DMS114 treated with DMSO at 0.1 percent for 48 hours (cell line): ENCODE results near the gene GGTLC1.

Experiments used
- DNase-seq: peaks from one replicate; lab custom pipeline; 2025; ENCODE audit not compliant: unreplicated experiment; lab: John Stamatoyannopoulos, UW

The GGTLC1 gene

DNA sequence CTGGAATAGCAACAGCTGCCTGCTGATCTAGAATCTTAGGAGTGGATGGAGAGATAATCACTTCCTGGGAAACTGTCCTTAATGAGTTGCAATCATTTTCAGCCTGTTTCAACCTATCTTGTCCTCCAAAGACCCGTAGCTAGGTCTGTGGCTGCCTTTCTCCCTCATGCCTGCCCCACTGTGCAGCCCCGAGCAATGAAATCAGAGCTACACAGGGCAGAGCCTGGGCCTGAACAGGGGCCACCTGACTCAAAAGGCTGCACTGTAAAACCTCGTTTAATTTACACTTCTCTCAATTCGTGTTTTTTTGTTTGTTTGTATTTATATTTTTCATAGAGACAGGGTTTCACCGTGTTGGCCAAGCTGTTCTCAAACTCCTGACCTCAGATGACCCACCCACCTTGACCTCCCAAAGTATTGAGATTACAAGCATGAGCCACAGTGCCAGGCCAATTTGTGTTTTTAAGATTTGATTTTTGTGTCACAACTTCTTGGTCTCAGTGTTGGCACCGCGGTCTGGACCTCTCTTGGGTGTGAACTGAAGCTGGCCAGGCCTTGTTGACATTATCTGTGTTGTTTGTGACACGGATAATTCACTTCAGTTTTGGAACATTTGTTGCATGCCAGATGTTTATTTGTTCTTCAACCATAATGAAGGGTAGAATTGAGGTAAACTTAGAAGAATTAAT lies 21.5 kb downstream of the GGTLC1 start:
- DNase-seq: no peak

DNA sequence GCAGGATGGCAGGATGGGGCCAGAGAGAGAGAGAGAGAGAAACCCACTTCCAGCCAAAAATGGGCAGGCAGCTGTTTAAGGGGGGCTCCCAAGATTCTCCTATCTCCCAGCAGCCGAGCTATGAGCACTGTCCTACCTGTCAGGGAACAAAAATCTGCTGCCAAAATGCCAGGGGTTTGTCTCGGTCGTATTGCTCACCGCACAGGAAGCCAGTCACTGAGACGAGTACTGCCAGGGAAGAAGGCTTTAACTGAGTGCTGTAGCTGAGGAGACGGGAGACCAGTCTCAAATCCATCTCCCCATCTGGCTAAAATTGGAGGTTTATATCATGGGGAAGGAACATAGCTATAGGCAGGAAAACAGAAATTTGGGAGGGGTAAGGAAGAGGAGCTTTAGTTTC lies 22.3 kb downstream of the GGTLC1 start:
- no peak for DNase-seq

DNA sequence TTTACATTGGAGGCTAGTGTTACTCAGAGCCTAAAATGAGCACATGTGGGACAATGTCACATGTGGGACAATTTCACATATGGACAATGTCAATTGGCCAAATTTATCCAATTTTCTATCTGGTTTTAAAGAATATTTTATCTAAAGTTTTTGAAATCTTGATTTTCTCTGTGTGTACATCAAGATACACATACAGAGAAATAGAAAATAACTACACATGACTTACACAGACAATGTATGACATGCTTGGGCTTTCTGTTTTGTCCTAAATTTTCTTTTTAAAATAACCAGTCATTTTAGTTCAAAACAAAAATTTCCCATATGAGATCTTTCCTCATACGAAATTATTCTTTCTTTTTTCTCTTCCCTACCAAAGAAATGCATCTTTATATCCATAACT lies 24.6 kb downstream of the GGTLC1 start:
- DNase-seq: no peak

DNA sequence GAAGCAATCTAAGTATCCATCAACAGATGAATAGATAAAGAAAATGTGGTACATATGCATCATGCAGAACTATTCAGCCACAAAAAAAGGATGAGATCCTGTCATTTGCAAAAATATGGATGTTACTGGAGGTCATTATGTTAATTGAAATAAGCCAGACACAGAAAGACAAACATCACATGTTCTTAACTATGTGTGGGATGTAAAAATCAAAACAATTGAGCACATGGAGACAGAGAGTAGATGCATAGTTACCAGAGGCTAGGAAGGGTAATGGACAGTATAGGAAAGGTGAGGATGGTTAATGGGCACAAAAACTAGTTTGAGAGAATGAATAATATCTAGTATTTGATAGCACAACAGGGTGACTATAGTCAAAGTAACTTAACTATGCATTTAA lies 26.3 kb downstream of the GGTLC1 start:
- DNase-seq: no peak

DNA sequence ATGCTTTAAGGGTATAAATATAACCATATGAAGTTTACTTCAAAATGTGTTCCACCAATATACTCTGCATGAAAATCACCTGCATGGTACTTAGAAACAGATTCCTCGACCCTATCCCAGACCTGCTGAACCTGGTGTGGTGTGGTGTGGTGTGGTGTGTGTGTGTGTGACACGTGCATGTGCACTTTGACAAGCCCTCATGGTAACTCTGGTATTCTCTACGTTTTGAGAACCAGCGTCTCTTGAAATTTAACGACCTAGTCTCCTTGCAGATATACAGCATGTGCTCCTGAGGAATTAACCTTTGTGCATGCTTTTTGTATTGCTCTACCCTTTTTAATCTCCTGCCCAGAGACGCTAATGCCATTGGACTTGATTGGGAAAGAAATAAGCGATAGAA lies 29.5 kb downstream of the GGTLC1 start:
- no peak for DNase-seq

DNA sequence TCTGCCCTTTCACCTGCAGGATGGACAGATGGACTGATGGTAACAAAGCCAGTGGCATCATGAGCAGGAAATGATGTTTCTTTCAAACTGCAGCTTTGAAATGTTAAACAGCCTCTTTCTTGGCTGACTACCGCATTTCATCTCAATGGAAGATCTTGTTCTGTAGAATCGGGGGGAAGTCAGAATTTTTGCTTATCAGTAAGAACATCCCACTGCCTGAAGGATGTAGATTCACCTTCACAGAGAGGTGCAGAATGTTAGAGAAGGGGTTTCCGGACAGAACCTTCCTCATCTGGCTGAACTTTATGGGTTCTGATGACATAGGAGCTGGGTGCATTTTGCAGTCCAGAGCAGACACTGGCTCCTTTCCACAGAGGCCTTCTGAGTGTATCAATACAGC lies 32.7 kb downstream of the GGTLC1 start:
- DNase-seq: no peak

DNA sequence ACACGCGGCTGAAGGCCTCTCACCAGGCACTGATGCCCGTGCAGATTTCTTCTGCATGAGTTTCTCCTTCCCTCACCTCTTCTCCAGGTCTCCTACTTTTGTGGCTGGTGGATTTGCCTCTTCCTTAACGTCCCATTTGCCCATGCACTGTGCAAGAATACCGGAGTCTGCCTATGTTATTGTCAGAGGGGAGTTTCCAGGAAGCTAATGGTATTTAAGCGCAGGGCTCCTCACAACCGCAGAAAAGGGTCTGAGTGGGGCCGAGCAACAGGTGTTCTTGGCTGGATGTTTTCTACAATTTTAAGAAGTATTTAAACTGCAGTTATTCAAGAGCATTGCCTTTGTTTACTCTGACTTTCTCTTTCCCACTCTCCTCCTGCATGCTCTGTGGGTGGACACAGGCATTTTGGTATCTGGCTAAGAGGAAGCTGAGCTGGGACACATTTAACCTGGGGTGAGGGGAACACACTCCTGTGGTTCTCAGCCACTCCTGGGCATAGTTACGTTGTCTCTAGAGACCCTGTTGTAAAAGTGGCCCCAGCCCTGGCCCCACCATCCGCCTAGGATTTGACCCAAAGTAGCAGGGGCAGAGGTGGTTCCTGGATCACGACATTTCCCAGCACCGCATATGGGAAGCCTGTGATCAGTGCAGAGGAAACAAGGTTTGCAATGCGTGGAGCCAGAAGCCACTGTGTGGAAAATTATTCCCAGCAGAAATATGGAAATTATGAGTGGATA lies 34.4 kb downstream of the GGTLC1 start:
- DNase-seq: no peak

DNA sequence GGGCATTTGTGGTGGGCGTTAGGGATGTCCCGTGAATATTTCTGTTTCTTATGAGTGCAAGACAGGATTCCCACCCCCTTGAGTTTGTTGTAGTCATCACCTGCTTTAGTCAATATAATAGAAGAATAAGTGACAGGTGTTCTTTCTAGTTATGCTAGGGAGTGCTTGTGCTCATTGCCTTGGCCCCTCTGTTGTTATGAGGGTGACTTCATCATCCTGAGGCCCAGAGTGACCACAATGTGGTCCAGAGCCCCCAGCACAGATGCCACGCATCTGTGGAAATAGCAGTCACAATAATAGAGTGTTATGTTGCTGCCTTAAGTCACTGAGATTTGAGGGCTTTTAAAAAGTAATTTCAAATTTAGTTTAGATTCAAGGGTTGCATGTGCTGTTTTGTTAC lies 42.4 kb downstream of the GGTLC1 start:
- DNase-seq: no peak

DNA sequence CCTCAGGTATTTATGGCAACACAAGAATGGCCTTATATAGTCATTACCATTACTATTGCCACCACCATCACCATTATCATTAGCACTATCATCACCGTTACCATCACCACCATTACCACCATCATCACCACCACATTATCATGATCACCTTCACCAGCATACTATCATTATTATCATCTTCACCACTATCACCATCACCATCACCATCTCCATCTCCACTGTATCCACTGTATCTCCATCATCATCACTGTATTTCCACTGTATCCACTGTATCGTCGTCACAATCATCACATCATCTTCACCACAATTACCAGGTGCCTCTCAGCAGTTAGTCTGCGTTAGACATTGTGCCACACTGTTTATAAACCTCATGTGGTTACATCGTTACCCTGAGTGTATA lies 45.3 kb downstream of the GGTLC1 start:
- no peak for DNase-seq

DNA sequence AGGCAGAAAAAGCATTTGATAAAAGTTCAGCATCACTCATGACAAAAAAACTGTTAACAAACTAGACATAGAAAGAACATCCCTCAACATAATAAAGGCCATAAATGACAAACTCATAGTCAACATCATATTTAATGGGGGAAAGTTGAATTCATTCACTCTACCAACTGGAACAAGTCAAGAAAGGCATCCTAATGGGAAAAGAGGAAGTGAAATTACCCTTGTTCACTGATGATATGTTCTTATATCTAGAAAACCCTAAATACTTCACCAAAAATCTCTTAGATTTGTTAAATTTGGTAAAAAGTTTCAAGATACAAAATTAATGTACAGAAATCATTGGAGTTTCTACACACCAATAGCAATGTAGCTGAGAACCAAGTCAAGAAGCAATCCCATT lies 48.9 kb downstream of the GGTLC1 start:
- DNase-seq: no peak

DNA sequence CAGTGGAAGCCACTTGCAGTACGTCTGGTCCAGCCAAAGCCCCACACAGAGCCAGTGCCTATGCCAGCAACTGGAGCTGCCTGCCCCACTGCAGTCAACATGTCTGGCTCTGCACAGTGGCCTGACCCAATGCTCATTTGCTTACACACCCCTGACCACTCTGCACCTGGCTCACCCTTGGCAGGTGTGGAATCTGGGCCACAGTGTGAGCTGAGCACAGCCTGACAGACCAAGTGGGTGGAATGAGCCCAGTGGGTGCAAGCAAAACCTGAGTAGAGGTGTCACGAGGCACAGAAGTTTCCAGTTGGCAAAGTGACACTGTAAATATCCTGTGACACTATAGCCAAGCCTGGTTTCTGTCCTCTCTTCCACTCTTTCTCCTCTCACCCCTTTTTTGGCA lies 49.5 kb downstream of the GGTLC1 start:
- no peak for DNase-seq

DNA sequence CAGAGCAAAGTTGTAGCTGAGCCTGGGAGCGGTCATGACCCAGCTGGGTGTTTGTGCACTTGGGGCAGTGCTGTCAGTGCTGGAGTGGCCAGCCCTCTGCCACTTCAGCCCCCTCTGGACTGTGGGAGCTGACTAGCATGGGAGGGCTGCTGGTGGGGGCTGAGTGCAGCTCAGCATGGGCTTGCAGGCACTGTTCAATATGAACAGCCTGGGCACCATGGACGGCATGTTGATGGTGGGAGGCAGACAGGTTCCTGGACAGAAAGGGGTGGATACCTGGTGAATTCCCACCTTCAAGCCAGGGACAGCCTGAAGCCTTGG lies 50.5 kb downstream of the GGTLC1 start:
- no peak for DNase-seq

DNA sequence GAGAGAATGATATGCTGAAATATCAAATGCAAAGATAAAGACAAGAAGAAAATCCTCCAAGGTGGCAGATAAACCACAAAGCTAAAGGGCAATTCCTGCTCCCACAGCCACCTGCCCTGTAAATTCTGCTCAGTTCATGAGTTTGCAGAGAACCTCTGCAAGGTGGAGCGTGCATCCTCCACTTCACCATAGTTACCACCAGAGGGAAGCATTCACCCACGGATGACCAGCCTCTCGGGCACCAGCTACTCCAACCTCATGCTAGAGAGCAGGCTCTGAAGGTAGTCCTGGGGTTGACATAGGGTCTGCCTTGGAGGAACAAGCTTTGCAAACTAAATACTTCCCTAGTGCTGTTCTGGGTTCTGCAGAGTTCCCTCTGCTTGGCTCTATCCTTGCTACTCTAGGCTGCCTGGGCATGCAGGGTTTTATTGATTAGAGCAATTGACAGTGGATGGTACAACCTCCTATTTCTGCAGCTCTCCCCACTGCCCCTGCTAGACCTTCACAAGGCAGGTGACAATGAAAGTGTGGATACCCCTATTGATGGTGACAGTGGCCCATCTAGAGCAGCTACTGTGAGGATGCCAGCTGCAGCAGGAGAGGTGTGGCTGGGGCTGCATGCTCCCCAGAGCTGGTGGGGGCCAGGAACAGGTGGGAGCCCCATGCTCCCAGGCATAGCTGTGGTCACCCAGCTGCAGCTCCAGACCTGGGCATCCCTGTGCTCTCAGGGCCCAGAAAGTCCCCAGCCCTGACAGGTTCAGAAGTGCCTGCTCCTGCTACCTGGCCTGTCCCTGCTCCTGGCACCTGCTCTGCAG lies 51.1 kb downstream of the GGTLC1 start:
- peak; percentile 37 for DNase-seq
